ENCODE data around the gene LRRC47.

The LRRC47 gene

DNA sequence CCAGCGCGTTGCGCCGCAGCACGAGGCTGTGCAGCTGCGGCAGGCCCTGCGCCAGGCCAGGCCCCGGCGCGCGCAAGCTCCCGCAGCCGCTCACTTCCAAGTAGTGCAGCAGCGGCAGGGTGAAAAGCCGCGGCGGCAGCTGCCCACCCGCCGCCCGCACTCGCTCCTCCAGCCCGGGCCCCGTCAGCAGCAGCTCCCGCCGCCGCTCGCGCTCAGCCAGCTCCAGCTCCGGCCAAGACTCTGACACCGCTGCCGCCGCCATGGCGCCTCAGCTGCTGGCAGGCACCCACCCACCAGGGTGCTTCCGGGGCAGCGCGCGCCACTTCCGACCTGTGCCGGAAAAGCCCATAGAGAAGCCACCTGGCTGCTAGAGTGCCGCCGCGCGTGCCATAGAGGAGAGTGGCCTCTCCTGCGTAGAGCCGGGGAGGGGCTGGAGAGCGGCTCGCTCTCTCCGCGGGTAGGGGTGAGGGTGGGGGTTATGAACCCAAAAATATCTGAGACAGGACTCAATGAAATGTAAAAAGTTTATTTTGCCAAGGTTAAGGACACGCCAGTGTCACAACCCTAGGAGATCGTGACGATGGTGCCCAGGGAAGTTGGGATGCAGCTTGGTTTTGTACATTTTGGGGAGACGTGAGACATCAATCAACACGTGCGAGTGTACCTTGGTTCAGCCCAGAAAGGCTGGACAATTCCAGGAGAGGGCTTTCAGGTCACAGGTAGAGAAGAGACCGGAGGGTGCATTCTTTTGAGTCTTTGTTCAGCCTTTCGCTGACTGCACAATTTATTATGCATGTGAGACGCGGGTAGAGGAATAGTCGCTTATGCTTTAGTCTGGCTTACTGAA lies at the start of gene LRRC47:
Gene LRRC47, minus strand, starts transcription at position 284 of the 847 bp plus-strand sequence. Its CDS starts 22 bp downstream, at position 262.
- DNase-seq (ENCODE audit: low spot score), result peak; percentile 98

DNA sequence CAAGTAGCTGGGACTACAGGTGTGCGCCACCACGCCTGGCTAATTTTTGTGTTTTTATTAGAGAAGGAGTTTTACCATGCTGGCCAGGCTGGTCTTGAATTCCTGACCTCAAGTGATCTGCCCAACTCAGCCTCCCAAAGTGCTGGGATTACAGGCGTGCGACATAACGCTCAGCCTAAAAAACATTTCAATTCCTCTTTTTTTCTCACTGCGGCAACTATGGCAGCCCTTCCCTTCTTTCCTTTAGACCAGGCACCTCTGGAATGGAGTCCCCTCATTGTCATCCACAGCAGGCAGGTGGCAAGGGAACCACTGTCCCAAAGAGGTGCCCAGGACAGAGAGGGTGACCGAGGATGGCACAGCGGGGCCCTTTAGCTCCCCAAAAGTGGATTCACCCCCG lies 46.6 kb upstream of the LRRC47 start:
- no peak for DNase-seq (ENCODE audit: low spot score)

DNA sequence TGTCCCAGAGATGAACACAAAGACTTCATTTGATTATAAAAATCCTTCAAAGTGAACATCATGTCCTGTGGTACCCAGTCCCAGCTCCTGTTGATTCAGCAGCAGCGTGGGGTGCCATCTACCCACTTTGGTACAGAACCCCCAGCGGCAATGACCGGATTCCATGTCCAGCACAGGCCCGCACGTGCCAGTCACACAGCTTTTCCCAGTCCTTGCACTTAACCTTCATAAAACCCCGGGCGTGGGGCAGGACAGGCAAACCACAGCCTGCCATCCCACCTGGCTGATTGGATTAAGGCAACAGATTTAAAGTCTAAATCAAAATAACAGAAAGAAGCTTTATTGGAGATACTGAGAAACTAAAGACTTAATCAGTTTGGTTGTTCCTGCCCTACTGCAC lies 45.2 kb upstream of the LRRC47 start:
- DNase-seq (ENCODE audit: low spot score), result no peak

DNA sequence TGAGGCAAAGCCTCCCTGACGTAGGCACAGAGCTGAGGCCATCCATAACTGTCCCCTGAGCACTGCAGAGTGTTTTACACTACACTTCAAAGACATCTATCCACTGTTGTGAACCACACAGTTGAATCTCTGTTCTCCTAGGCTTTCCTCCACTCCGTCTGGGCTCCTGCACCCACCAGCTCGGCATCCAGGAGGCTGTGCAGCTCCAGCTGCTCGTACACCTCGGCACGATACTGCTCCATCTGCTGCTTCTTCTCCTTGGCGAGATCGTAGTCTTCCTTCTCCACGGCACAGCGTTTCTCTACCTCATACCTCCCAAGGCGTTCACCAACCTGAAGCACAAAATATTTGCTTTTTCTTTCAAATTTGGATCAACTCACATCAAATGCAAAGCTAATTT lies 42.5 kb upstream of the LRRC47 start:
- DNase-seq (ENCODE audit: low spot score), result no peak

DNA sequence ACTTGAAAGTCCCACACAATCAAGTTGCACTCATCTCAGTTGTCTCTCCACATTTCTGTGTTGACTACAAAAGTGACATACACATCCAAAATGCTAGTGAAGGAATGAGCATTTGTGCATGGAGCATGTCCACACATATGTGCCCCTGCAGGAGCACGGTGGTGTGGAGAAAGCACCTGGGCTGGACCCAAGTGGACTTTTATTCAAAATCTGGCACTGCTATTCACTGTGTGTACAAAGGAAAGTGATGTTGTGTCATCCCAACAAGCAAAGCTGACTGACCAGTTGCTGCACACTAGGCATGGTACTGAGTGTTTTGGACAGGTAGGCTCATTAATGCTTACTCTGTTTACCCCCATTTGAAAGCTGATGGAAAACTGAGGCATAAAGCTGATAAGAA lies 41.4 kb upstream of the LRRC47 start:
- DNase-seq (ENCODE audit: low spot score), result no peak

DNA sequence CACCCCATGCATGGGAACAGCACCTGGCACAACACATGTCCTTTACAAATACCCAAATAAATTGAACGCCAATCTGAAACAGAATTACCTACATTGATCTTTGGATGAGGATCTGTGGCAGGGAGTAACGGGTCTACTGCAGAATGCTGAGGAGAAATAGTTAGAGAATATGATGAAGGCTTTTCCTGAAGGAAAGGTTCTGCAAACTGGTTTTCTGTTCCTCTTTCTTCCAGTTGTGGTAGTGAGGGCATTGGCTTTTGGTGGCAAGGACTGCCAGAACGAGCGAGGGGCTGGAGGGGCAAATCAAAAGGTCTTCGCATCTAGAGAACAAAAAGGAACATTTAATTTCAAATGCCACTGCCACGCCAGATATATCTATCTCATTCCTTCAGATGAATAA lies 40.9 kb upstream of the LRRC47 start:
- no peak for DNase-seq (ENCODE audit: low spot score)

DNA sequence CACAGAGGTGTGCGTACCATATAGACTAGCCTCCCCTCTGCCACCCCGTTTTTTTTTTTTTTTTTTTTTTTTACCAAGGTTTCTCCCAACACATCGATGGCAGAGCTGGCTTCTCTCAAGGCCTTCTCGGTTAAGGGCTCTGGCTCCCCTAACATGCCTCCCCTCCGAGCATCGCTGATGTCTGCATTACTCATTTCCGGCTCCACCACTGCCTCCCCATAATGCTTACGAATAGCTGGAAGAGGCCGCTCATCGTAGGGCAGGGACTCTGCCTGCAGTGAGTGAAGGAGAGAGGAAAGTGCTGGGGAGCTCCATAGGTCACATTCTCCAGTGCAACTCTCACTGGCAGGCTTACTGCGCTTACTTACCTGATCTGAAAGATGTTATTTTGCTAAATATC lies 40.1 kb upstream of the LRRC47 start:
- no peak for DNase-seq (ENCODE audit: low spot score)

DNA sequence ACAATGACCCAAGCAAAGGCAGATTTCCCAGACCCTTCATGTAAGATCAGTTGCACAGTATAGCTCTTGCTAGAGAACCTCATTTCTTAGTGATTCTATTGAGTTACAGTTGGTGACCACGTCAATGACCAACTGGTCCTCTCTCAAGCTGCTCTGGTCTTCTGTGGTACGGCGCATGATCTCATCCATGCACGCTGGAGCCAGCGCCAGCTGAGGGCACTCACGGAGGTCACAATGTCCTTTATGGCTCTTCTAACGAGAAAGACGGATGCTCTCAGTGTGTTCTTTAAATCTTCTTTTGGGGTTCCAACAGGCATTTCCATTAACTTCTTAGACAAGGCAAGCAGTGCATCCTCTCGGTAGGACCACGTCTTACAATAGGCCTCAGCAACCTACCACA lies 38.4 kb upstream of the LRRC47 start:
- DNase-seq (ENCODE audit: low spot score), result no peak

DNA sequence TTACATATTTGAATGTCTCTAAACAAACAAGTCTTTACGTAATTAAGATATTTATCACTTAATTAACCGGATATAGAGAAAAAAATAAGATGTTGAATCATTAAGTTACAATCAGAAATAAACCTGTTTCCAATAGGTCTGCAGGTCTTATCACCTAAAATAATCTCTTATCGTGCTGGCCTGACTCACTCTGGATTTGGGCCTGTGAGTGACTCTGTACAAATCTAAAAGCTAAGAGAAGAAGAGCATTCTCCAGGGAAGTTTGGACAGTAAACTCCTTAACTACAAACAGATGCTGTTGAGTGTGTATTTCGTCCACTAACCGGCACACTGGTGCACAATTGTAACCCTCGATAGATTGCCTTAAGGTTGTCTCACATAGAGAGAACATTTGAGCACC lies 35.4 kb upstream of the LRRC47 start:
- peak; percentile 62 for DNase-seq (ENCODE audit: low spot score)

DNA sequence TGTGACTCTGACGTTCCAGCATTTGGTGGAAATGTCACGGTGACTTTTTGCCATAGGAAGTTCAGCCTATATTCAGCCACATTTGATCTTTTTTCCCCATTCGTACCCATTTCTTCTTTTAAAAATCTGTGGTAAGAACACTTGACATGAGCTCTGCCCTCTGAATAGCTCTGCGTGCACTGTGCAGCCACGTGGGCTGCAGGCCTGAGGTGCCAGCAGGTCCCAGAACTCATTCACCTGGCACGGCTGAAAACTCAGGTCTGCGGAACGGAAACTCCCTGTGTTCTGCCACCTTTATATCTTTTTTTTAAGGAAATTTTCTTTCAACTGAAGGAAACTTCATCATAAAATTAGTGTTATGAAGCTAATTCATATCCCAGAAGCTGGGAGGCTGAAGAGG lies 32.1 kb upstream of the LRRC47 start:
- no peak for DNase-seq (ENCODE audit: low spot score)

DNA sequence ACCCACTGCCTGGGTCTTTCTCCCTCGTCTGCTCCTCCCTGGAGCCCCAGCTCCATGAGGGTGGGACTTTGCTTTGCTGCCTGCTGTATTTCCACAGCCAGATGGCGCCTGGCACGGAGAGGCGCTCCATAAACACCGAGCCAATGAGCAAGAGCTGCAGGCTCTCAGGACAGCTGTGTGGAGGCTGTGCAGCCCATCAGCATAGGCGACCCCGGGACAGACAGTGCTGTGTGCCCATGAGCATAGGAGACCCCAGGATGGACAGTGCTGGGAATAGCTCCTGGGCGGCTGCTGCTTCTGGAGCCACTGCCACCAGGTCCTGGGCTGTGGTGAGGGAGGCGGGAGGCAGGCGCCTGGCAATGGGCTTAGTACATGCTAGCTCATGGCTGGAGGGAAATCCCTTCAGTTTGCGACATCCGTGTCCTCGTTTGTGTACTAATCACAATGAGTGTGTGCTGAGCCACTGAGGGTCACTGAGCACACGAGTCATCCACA lies 31.6 kb upstream of the LRRC47 start:
- DNase-seq (ENCODE audit: low spot score), result peak; percentile 28

DNA sequence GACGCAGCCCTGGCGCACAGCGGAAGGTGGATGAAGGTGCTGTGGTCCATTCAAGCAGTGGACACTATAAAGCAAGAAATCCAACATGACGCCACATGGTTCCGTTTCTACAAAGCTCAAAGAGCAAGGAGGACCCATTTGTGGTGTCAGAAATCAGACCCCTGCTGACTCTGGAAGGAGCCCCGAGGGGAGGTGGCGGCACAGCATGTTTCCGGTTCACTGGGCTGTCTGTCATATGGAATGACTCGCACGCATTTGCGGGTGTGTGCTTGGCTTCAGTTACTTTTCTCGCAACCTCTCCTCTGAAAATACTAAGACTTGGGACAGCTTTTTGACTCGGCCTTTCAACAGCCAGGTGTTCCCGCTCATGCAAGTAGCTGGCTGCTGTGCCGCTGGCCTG lies 29.1 kb upstream of the LRRC47 start:
- no peak for DNase-seq (ENCODE audit: low spot score)

DNA sequence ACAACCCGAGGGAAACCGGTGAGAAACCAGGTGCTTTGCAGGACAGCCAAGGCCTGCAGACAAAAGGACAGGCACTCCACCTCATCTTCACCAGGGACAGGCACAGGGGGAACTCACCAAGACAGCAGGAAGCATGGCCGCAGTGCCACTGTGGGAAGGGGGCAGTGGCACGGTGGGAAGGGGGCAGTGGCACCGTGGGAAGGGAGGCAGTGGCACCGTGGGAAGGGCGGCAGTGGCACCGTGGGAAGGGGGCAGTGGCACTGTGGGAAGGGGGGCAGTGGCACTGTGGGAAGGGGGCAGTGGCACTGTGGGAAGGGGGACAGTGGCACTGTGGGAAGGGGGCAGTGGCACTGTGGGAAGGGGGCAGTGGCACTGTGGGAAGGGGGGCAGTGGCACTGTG lies 28.4 kb upstream of the LRRC47 start:
- DNase-seq (ENCODE audit: low spot score), result no peak

DNA sequence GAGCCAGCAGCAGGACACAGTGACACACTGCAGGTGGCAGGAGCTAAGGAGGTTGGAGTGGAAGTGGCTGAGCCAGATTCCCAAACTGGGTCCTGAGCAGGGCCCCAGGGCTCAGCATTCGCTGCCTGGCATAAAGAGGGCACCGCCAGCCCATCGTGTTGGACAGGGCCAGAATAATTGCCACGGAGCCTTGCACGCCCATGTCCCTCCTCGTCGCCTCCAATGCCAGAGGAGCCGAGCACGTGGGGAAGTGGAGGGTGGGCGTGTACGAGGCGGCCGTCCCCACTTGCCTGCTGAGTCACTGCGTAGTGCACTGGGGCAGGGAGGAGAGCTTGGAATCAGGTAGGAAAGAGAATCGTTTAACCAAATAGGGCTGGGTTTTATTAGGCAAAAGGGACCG lies 26.1 kb upstream of the LRRC47 start:
- no peak for DNase-seq (ENCODE audit: low spot score)

DNA sequence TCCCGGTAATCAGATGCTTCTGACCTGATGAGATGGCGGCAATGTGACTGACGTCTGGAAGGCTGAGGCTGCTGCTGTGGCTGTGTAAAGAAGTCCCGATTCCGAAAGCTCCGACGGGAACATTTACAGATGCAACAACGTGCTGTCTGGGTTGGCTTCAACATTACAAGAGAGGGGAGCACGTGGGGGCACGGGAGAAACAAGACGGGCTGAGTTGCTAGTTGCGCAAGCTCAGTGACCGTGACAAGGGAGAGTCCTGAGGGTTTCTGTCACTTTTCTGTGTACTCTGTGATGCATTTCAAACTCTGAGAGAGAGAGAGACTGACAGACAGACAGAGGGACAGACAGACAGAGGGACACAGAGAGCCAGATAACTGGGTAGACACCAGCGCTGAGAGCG lies 25.6 kb upstream of the LRRC47 start:
- DNase-seq (ENCODE audit: low spot score), result no peak

DNA sequence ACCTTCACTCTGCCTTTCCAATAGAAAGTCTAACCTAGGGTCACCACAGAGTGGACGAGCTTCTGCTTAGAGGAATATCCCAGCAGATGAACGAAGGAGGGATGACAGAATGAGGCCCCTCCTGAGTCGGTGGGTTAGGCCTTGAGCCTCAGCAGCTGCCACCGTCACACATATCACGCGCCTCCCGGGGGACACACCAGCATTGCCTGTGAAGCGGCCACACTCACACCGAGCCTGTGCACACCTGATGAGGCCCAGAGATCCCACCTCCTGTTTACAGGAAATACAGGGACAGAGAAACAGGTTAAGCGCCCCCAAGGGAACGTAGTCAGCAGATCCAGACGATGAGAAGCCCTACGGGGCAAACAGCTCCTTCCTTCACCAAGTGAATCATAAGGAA lies 25.1 kb upstream of the LRRC47 start:
- no peak for DNase-seq (ENCODE audit: low spot score)

DNA sequence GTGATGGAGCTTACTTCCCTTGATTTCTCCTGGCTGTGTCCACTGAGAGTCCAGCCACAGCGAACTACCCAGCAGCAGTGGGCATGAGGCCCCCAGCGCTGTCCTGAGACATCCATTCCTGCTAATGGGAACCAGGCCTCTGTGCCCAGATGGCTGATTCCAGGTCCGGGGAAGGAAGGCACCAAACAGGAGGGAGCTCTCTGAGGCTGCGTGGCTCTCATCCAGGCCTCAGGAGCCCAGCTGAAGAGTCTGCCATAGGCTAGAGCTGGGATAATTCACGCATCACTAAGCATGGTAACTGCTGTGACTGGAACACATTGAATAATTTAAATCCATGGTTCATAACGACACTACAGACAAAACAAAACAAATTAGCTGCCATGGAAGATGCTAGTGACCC lies 24.7 kb upstream of the LRRC47 start:
- DNase-seq (ENCODE audit: low spot score), result no peak

DNA sequence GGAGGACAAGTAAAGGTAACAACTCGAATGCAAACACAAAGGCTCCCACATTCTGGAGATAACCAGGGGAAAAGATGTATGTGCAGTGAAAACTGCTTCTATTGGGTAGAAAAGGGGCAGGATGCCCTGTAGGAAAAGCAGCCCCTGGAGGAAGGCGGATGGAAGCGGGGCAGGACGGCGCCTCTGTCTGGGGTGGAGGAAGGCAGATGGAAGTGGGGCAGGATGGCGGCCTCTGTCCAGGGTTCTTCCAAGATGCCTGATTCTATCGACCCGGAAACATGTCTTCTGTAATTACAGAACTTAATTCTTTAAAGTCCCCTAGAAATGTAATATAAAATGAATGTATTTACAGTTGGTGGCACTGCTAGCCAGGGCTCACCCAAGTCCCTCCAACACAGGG lies 24.0 kb upstream of the LRRC47 start:
- DNase-seq (ENCODE audit: low spot score), result no peak

DNA sequence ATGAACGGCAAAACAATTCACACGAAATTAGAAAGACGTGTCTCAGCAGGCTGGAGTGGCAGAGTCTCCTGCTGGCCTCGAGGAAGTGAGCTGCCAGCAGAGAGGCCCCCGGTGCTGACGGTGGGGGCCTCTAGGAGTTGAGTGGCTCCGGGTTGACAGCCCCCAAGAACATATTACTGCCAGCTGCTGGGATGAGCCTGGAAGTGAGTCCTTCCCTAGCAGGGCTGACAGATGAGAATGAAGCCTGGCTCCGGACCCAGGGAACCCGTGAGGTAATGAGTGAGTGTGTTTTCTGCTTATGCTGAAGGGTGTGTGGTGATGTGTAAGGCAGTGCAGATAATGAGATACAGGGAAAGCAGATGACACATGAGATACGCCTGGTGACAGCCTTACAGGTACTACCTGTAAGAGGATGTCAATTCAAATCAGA lies 23.5 kb upstream of the LRRC47 start:
- no peak for DNase-seq (ENCODE audit: low spot score)

DNA sequence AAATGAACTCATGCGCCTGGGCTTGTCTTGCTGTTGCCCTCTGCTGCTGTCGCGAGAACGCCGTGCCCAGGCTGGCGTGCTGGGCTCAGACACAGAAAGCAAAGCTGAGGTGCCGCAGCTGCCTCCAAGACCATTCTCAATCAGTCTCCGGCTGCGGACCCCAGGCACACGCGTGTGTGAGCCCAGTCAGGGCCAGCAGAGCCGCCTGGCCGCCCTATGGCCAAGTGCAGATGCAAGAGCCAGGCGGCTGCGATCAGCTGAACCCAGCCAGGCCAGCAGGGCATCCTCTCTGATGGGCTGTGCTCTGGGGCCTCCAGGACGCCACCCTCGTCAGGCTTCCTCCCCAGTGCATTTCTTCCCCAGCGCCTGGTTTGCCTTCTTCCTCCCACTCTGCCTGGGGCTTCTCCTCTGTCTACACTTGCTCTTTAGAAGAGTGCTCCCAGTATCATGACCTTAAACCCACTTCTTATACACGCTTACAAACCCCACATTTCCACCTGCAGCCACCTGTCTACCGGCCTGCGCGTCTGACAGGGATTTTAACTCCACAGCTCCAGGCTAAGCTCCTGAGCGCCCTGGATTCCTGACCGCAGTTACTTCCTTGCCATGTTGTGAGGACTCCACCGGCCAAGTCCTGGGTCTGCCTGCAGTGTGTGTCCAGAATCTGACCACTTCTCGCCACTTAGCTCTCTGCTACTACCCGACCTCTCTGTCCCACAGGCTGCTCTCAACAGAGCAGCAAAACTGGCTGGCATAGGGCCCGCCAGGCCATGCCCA lies 21.7 kb upstream of the LRRC47 start:
- DNase-seq (ENCODE audit: low spot score), result no peak

DNA sequence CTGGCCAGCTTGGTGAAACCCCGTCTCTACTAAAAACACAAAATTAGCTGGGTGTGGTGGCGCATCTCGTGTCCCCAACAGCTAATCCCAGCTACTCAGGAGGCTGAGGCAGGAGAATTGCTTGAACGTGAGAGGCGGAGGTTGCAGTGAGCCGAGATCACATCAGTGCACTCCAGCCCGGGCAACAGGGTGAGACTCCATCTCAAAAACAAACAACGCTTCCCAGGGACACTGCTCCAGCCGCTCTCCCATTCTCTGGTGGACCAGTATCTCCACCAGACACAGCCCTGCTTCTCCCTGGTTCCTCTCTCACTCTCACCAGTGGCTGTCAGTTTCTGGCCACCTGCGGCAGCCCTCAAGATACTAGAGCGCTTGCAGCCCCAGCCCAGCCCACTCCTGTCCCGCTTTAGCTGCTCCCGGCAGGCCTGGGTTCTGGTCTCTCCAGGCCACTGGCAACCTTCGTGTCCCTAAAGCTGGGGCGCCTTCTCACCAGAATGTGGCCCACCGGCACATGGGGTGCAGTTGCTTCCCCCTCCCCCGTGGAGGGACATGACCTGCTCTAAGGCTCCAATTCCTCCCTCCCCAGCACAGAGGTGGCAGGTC lies 20.9 kb upstream of the LRRC47 start:
- no peak for DNase-seq (ENCODE audit: low spot score)

DNA sequence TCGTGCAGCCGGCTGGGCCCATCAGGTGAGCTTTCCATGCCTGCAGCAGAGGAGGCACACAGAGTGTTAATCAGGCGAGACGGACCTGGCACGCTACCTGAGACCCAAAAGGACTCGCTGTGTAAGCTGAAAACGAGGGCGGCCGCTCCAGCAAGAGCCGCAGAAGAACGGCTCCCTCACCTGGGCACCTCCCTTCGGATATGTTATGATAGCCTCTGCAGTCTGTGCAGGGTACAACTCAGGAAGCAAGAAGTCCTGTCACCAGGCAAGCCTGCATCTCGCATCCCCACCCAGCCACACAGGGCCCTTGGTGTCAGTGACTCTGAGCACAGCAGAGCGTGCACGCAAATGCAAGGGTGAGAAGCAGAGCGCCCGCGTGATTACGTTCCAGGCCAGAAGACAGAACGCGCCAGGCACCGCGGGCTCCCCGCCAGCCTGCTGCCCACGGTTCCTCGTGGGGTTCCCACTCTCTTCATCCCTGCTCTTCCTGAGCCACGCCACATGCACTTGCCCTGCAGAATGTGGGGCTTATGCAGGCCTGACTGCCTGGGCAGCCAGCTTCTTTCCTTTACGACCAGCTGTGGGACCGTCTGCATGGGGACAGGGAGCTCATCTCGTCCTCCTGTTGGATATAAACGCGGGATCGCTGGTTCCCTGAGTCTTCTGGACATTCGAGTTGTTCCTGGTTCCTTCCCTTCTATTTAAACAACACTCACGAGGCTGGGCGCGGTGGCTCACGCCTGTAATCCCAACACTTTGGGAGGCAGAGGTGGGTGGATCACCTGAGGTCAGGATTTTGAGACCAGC lies 20.2 kb upstream of the LRRC47 start:
- no peak for DNase-seq (ENCODE audit: low spot score)
